Thymus (tissue), 11 donors: ENCODE results near the gene ZPLD1. TPM values are rescaled to one million over a fixed set of nuclear protein-coding genes. Genes with fewer than 3 reads are reported as not detected.

Source experiments
- DNase-seq, 9 donors: peaks; one replicate each; pipeline ENCODE4 v3.0.0-alpha.2; 2013; ENCODE audit warnings: low spot score in 9 of 9, low read depth in 6 of 9, missing footprints in 1 of 9
- H3K27ac ChIP-seq, 2 donors: one replicate each; pipeline ENCODE4 v1.5.1; 2013; ENCODE audit warnings: control low read depth in 1 of 2, low read depth in 1 of 2, low read length in 1 of 2, mild to moderate bottlenecking in 1 of 2, moderate library complexity in 1 of 2
- H3K27me3 ChIP-seq, 2 donors: one replicate each; pipeline ENCODE4 v1.5.1; 2013; ENCODE audit warnings: low read length in 1 of 2; ENCODE audit not compliant: control insufficient read depth in 2 of 2, insufficient read depth in 1 of 2
- H3K36me3 ChIP-seq, 2 donors: one replicate each; pipeline ENCODE4 v1.5.1; 2013; ENCODE audit warnings: low read length in 1 of 2, mild to moderate bottlenecking in 1 of 2, moderate library complexity in 1 of 2; ENCODE audit not compliant: control insufficient read depth in 2 of 2, insufficient read depth in 2 of 2
- H3K4me1 ChIP-seq, 2 donors: one replicate each; pipeline ENCODE4 v1.5.1; 2013; ENCODE audit warnings: low read length in 2 of 2; ENCODE audit not compliant: control insufficient read depth in 2 of 2, insufficient read depth in 2 of 2
- H3K4me3 ChIP-seq, 2 donors: one replicate each; pipeline ENCODE4 v1.5.1; 2013; ENCODE audit warnings: low read length in 2 of 2, control low read depth in 1 of 2, mild to moderate bottlenecking in 1 of 2
- H3K9me3 ChIP-seq, 2 donors: one replicate each; pipeline ENCODE4 v1.5.1; 2013; ENCODE audit warnings: low read length in 1 of 2, mild to moderate bottlenecking in 1 of 2; ENCODE audit not compliant: control insufficient read depth in 2 of 2, insufficient read depth in 1 of 2
- WGBS: extraction: QIAGEN DNeasy Blood & Tissue Kit; methylation state at CpG from one replicate; pipeline ENCODE4 v1.1.7; 2013; 5-methylcytosine and 5-hydroxymethylcytosine counted together
- polyA plus RNA-seq: library from polyadenylated mRNA; stranded (reverse); fragments of 200-250 nt; gene quantifications from one replicate; pipeline ENCODE4 v1.2.3, GENCODE V29; 2013
- total RNA-seq: library from RNA; stranded (reverse); fragments of 120-200 nt; gene quantifications from one replicate; pipeline ENCODE4 v1.2.4, GENCODE V29; 2013
- donor health status: healthy.

ZPLD1 gene
- total and polyA plus RNA-seq, 2 donors: 0.09 to 0.11 TPM

- Histone ChIP-seq H3K27me3 (no peaks in the 10 kb centered on the region), H3K4me3 (no peak overlapping the region), H3K4me1 (no peaks in the 10 kb centered on the region), H3K36me3 (no peaks in the 10 kb centered on the region), H3K9me3 (no peaks in the 10 kb centered on the region), H3K27ac (no peak overlapping the region)
- no peak for DNase-seq
- WGBS: 91% methylated on average over 3 of the region's 3 CpGs
Observed at GRCh38 chr3:102526865-102527264, 92.0 kb downstream of the ZPLD1 start.

DNA sequence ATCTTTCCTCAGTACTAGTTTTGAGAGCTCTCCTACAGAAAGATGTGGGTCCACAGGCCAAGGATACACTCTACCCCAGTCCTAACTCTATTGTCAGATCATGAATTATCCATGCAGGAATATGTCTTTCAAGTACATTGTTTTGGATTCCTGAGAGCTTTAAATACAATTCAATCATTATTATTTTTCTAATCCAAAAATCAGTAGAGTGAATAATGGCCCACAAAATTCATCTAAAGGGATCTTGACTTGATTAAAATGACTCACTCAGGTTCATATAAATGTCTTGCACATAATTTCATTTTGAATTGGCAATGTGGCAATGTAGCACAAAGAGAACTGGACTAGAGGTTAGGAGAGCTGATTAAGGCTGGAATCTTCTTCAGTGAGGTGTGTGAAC is 93.9 kb downstream of the ZPLD1 start:
- H3K36me3 ChIP-seq: no peaks in the 10 kb centered on the region
- no peak overlapping the region for H3K27ac ChIP-seq
- H3K27me3 ChIP-seq: no peaks in the 10 kb centered on the region
- no peak overlapping the region for H3K4me3 ChIP-seq
- no peak for DNase-seq
- H3K4me1 ChIP-seq: no peaks in the 10 kb centered on the region
- H3K9me3 ChIP-seq: no peaks in the 10 kb centered on the region
